AG04449 (cell line): ENCODE measurements around the gene NUDT19.

Experiments used
- CTCF ChIA-PET: fragments of 350-600 bp; formaldehyde crosslinking; extraction: SDS; loops from one replicate; lab custom pipeline; 2021; ENCODE audit warnings: antibody characterized with exemption; lab: Yijun Ruan, JAX
- POLR2A ChIA-PET: fragments of 400-600, 350-600 bp; formaldehyde crosslinking; extraction: SDS; loops from one replicate; lab custom pipeline; 2020; ENCODE audit warnings: antibody characterized with exemption, inconsistent platforms; lab: Yijun Ruan, JAX
- DNase-seq: peaks from one replicate; pipeline ENCODE4 v3.0.0-alpha.2; 2010; ENCODE audit warnings: low read depth, low spot score
- H3K4me3 ChIP-seq: 2 replicates; pipeline ENCODE4 v1.5.1; 2011; ENCODE audit warnings: low read depth, mild to moderate bottlenecking, control low read depth, low read length
- TF ChIP-seq, protein P1 (sequence below): IDR thresholded peaks from one replicate; pipeline ENCODE4 v1.5.1; 2011; ENCODE audit warnings: mild to moderate bottlenecking, moderate library complexity, low read length, control low read depth, inconsistent platforms; ENCODE audit not compliant: insufficient read depth; ENCODE audit errors: missing control alignments

The NUDT19 gene

DNA sequence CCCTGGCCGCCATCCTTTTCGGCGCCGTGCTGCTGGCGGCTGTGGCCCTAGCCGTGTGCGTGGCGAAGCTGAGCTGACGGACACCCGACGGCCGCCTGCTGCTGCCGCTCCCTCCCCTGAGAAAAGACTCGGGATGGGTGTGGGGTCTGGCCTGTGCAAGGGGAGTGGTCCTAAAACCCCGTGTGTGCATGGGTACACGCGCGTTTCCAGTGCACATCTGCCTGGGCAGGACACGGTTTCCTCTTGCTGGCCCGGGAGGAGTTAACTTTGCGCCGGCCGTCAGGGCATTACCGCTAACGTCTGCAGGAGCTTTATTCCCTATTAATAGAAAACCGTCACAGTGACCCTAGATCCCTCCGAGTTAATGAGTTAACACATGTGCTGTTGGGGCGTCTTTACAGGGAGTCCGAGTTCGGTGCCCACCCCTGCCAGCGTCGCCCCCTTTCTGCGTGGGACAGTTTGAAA lies 14.7 kb upstream of the NUDT19 start:
- no peak for DNase-seq
- ChIA-PET CTCF (no interaction called here), POLR2A (interaction anchor here (0.5 kb wide), 1 partner anchor 27 kb away, joined by 3 read pairs; no protein-coding TSS in a partner anchor)
- no peak overlapping the region for H3K4me3 ChIP-seq
- TF ChIP-seq, protein P1, sequence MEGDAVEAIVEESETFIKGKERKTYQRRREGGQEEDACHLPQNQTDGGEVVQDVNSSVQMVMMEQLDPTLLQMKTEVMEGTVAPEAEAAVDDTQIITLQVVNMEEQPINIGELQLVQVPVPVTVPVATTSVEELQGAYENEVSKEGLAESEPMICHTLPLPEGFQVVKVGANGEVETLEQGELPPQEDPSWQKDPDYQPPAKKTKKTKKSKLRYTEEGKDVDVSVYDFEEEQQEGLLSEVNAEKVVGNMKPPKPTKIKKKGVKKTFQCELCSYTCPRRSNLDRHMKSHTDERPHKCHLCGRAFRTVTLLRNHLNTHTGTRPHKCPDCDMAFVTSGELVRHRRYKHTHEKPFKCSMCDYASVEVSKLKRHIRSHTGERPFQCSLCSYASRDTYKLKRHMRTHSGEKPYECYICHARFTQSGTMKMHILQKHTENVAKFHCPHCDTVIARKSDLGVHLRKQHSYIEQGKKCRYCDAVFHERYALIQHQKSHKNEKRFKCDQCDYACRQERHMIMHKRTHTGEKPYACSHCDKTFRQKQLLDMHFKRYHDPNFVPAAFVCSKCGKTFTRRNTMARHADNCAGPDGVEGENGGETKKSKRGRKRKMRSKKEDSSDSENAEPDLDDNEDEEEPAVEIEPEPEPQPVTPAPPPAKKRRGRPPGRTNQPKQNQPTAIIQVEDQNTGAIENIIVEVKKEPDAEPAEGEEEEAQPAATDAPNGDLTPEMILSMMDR, result no peak

DNA sequence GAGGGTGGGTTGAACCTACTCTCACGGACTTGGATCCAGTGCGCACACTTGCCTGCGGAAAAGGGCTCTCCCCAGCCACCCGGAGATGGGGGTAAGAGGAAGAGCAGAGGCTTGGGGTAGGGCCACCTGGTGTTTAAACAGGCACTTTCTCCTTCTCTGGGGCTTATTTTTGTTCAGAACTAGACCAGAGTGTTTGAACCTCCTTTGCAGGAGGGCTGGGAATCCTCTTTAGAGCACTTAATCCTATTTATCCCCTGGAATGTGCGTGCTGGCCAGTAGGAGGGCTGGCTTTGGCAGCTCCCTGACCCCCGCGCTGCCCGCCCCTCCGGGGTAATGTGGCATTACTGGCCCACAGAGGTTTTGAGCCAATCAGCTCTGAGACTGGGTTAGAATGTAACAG lies 14.0 kb upstream of the NUDT19 start:
- DNase-seq, result no peak
- POLR2A ChIA-PET, result no interaction called here
- CTCF ChIA-PET, result interaction anchor here (1.2 to 1.5 kb wide), 2 partner anchors 14 to 16 kb away, joined by 3 to 6 read pairs; partner anchors contain the start of gene NUDT19
- TF ChIP-seq, protein P1, result no peak
- no peak overlapping the region for H3K4me3 ChIP-seq

DNA sequence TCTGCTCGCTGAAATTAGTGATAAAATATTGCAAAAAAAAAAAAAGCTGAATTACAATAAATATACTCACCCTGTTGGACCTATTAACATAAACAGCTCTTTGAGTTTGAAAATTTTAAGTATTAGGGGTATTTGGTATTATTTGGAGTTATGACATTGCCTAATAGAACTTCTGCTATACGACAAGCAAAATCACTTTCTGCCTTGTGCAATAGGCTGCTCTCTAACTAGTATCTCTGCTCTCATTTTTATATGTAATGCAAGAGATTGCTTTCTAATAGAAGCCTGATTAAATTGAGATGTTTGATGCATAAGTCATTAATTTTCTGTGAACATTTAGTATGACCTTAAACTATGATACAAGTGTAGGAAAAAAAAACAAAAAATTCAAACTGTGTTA lies 10.6 kb upstream of the NUDT19 start:
- TF ChIP-seq, protein P1, result no peak
- CTCF ChIA-PET, result interaction anchor here (1.2 to 2.1 kb wide), 2 partner anchors 9 to 10 kb away, joined by 5 to 6 read pairs; partner anchors contain the start of gene NUDT19
- no peak overlapping the region for H3K4me3 ChIP-seq
- DNase-seq, result no peak
- POLR2A ChIA-PET, result no interaction called here

DNA sequence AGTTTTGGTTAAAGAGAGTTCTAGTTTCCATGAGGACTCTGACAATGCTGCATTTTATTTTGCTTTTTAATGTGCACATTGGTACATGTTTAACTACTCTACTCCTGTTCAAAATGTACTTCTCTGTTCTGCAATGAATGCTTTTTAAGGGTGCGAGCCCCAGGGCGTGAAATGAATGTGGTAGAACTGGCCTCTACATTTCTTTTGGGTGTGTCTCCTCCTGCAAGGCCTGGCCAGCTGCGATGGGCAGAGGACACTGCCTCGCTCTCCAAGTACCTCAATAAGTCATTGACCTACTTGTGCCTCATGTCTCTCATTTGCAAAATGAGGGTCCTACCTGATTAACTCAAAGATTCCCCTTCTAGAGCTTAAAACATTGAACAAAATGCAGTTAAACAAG lies 9.3 kb upstream of the NUDT19 start:
- H3K4me3 ChIP-seq, result no peak overlapping the region
- TF ChIP-seq, protein P1, result no peak
- ChIA-PET POLR2A (no interaction called here), CTCF (interaction anchor here (0.6 to 2.1 kb wide), 3 partner anchors 8 to 9 kb away, joined by 3 to 5 read pairs (median 4); partner anchors contain the start of gene NUDT19)
- no peak for DNase-seq

DNA sequence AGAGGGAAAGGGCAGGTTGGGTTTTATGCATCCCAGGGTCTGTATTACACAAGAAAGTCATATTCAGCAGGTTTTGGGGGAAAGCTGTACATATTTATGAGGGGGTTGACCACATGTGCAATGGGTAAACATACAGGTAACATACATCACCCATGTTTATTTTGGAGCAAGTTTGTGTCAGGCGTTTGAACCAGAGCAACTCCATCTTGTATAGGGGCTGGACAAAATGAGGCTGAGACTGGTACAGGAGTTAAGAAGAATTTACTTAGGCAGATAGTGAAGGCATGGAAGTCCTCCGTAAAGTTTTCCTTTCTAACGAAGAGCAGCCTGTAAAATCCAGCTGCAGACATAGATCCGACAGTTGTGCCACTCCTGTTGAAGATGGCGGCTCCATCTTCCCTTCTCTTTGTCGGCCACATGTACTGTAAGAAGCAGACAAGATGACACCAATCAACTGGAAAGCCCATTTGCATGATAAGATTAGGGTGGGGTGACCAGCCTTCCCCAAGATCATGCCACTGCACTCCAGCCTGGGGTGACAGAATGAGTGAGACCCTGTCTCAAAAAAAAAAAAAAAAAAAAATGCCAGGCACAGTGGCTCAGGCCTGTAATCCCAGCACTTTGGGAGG lies 4.7 kb upstream of the NUDT19 start:
- TF ChIP-seq, protein P1, result no peak
- CTCF ChIA-PET, result no interaction called here
- POLR2A ChIA-PET, result no interaction called here
- no peak for DNase-seq
- no peak overlapping the region for H3K4me3 ChIP-seq

DNA sequence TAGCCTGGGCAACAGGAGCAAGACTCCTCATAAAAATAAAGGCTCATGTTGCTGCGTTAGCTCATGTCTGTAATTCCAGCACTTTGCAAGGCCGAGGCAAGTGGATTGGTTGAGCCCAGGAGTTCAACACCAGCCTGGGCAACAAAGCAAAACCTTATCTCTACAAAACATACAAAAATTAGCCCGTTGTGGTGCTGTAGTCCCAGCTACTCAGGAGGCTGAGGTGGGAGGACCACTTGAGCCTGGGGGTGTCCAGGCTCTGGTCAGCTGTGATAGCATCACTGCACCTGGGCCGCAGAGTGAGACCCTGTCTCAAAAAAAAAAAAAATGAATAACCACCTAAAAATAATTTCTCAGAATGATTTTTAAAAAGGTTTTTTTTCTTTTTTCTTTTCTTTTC lies 3.9 kb upstream of the NUDT19 start:
- TF ChIP-seq, protein P1, result no peak
- POLR2A ChIA-PET, result no interaction called here
- H3K4me3 ChIP-seq, result no peak overlapping the region
- CTCF ChIA-PET, result no interaction called here
- no peak for DNase-seq
